SK-N-SH treated with all-trans-retinoic acid at 6 μM for 48 hours (cell line): ENCODE results near the gene PAAF1.

ENCODE experiments used
- ATAC-seq: fragments of 200-7000 bp; cut with Tn5 transposase; 3 replicates; pipeline ENCODE4 v1.9.1; 2020; ENCODE audit warnings: mild to moderate bottlenecking, moderate library complexity
- ARNTL ChIP-seq: fragments of 450-650 bp; formaldehyde crosslinking; IDR thresholded peaks from 2 replicates; pipeline ENCODE4 v1.5.0; 2020; ENCODE audit warnings: low read depth, mild to moderate bottlenecking, moderate library complexity, borderline replicate concordance
- BACH2 ChIP-seq: fragments of 250-450 bp; sonication (Bioruptor Pico); IDR thresholded peaks from 2 replicates; pipeline ENCODE4 v1.9.0; 2021; ENCODE audit warnings: mild to moderate bottlenecking, borderline replicate concordance
- CSDC2 ChIP-seq: fragments of 250-450 bp; sonication (Bioruptor Pico); IDR thresholded peaks from 2 replicates; pipeline ENCODE4 v1.5.0; 2020; ENCODE audit warnings: mild to moderate bottlenecking, moderate library complexity
- GLIS3 ChIP-seq: fragments of 250-450 bp; sonication (Bioruptor Pico); IDR thresholded peaks from 2 replicates; pipeline ENCODE4 v1.5.0; 2020; ENCODE audit warnings: mild to moderate bottlenecking, moderate library complexity
- ISL1 ChIP-seq: fragments of 250-450 bp; sonication (Bioruptor Pico); IDR thresholded peaks from 2 replicates; pipeline ENCODE4 v2.1.2; 2022; ENCODE audit warnings: mild to moderate bottlenecking, moderate library complexity
- OSR1 ChIP-seq: fragments of 250-450 bp; sonication (Bioruptor Pico); IDR thresholded peaks from 2 replicates; pipeline ENCODE4 v1.8.0; 2022; ENCODE audit warnings: moderate library complexity, mild to moderate bottlenecking, inconsistent platforms
- PPARA ChIP-seq: fragments of 250-450 bp; sonication (Bioruptor Pico); IDR thresholded peaks from 2 replicates; pipeline ENCODE4 v1.5.0; 2020; ENCODE audit warnings: mild to moderate bottlenecking, borderline replicate concordance
- RARB ChIP-seq: fragments of 250-450 bp; sonication (Bioruptor Pico); IDR thresholded peaks from 2 replicates; pipeline ENCODE4 v1.8.0; 2021; ENCODE audit warnings: mild to moderate bottlenecking, moderate library complexity
- SNAI2 ChIP-seq: fragments of 250-450 bp; sonication (Bioruptor Pico); IDR thresholded peaks from 2 replicates; pipeline ENCODE4 v1.5.0; 2020; ENCODE audit warnings: mild to moderate bottlenecking, moderate library complexity
- TCF4 ChIP-seq: fragments of 250-450 bp; sonication (Bioruptor Pico); IDR thresholded peaks from 2 replicates; pipeline ENCODE4 v1.8.0; 2021; ENCODE audit warnings: mild to moderate bottlenecking, moderate library complexity, borderline replicate concordance
- ZC3H10 ChIP-seq: fragments of 250-450 bp; sonication (Bioruptor Pico); IDR thresholded peaks from 2 replicates; pipeline ENCODE4 v1.5.1; 2021; ENCODE audit warnings: mild to moderate bottlenecking, moderate library complexity
- ZFP3 ChIP-seq: fragments of 250-450 bp; sonication (Bioruptor Pico); IDR thresholded peaks from 2 replicates; pipeline ENCODE4 v1.5.0; 2020; ENCODE audit warnings: mild to moderate bottlenecking, moderate library complexity
- ZFP30 ChIP-seq: fragments of 450-650 bp; formaldehyde crosslinking; IDR thresholded peaks from 2 replicates; pipeline ENCODE4 v1.5.0; 2022; ENCODE audit warnings: mild to moderate bottlenecking, moderate library complexity
- ZNF565 ChIP-seq: fragments of 450-650 bp; formaldehyde crosslinking; conservative IDR thresholded peaks from 2 replicates; pipeline ENCODE4 v1.5.0; 2020; ENCODE audit warnings: low read depth, mild to moderate bottlenecking, moderate library complexity
- ZNF70 ChIP-seq: fragments of 450-650 bp; formaldehyde crosslinking; IDR thresholded peaks from 2 replicates; pipeline ENCODE4 v1.5.0; 2020; ENCODE audit warnings: mild to moderate bottlenecking, moderate library complexity
- TF ChIP-seq, protein P1 (sequence below): fragments of 250-450 bp; sonication (Bioruptor Pico); IDR thresholded peaks from 2 replicates; pipeline ENCODE4 v1.5.1; 2021; ENCODE audit warnings: mild to moderate bottlenecking, moderate library complexity
- TF ChIP-seq, protein P2 (sequence below): fragments of 250-450 bp; sonication (Bioruptor Pico); IDR thresholded peaks from 2 replicates; pipeline ENCODE4 v1.5.0; 2020; ENCODE audit warnings: mild to moderate bottlenecking, moderate library complexity
- TF ChIP-seq, protein P3 (sequence below): fragments of 250-450 bp; sonication (Bioruptor Pico); IDR thresholded peaks from 2 replicates; pipeline ENCODE4 v1.5.1; 2020; ENCODE audit warnings: low read depth, mild to moderate bottlenecking, moderate library complexity

PAAF1 gene

DNA sequence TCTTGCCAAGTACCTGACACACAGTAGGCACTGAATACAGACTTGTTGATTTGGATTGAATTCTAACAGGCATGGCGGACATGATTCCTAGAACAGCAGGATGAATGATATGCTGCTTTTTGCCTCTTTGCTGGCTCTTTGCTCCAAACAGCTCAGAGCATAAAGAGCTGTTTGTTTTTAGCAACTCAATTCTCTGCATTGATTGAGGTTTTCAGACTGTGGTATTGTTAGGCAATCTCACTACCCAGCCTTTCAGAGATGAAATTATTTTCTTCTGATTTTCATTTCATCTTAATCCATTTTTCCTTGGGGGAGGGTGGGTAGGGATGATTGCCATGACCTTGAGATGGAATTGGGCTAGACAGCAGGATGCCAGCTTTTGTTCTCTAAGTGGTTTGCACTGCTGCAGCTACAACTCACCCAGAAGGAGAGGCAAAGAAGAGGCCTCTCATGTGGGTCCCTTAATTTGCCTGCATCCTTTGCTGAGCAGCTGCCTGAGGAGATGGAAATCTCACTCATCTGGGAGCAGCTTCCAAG is 20.7 kb upstream of the PAAF1 start:
- no peak for ATAC-seq
- TF ChIP-seq, protein P1, sequence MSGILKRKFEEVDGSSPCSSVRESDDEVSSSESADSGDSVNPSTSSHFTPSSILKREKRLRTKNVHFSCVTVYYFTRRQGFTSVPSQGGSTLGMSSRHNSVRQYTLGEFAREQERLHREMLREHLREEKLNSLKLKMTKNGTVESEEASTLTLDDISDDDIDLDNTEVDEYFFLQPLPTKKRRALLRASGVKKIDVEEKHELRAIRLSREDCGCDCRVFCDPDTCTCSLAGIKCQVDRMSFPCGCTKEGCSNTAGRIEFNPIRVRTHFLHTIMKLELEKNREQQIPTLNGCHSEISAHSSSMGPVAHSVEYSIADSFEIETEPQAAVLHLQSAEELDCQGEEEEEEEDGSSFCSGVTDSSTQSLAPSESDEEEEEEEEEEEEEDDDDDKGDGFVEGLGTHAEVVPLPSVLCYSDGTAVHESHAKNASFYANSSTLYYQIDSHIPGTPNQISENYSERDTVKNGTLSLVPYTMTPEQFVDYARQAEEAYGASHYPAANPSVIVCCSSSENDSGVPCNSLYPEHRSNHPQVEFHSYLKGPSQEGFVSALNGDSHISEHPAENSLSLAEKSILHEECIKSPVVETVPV = no peak
- no peak for TF ChIP-seq BACH2 (CRISPR knock-in tag)
- no peak for TF ChIP-seq ISL1
- no peak for TF ChIP-seq ARNTL (CRISPR knock-in tag)
- no peak for TF ChIP-seq GLIS3 (CRISPR knock-in tag)
- no peak for TF ChIP-seq ZFP3
- no peak for TF ChIP-seq RARB (CRISPR knock-in tag)
- TF ChIP-seq ZNF565 (CRISPR knock-in tag) = no peak
- TF ChIP-seq, protein P2, sequence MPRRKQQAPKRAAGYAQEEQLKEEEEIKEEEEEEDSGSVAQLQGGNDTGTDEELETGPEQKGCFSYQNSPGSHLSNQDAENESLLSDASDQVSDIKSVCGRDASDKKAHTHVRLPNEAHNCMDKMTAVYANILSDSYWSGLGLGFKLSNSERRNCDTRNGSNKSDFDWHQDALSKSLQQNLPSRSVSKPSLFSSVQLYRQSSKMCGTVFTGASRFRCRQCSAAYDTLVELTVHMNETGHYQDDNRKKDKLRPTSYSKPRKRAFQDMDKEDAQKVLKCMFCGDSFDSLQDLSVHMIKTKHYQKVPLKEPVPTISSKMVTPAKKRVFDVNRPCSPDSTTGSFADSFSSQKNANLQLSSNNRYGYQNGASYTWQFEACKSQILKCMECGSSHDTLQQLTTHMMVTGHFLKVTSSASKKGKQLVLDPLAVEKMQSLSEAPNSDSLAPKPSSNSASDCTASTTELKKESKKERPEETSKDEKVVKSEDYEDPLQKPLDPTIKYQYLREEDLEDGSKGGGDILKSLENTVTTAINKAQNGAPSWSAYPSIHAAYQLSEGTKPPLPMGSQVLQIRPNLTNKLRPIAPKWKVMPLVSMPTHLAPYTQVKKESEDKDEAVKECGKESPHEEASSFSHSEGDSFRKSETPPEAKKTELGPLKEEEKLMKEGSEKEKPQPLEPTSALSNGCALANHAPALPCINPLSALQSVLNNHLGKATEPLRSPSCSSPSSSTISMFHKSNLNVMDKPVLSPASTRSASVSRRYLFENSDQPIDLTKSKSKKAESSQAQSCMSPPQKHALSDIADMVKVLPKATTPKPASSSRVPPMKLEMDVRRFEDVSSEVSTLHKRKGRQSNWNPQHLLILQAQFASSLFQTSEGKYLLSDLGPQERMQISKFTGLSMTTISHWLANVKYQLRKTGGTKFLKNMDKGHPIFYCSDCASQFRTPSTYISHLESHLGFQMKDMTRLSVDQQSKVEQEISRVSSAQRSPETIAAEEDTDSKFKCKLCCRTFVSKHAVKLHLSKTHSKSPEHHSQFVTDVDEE (CRISPR knock-in tag) = no peak
- TF ChIP-seq, protein P3, sequence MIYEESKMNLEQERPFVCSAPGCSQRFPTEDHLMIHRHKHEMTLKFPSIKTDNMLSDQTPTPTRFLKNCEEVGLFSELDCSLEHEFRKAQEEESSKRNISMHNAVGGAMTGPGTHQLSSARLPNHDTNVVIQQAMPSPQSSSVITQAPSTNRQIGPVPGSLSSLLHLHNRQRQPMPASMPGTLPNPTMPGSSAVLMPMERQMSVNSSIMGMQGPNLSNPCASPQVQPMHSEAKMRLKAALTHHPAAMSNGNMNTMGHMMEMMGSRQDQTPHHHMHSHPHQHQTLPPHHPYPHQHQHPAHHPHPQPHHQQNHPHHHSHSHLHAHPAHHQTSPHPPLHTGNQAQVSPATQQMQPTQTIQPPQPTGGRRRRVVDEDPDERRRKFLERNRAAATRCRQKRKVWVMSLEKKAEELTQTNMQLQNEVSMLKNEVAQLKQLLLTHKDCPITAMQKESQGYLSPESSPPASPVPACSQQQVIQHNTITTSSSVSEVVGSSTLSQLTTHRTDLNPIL = no peak
- no peak for TF ChIP-seq PPARA (CRISPR knock-in tag)
- TF ChIP-seq ZC3H10 = no peak
- TF ChIP-seq, all 23 proteins: peak for 0

DNA sequence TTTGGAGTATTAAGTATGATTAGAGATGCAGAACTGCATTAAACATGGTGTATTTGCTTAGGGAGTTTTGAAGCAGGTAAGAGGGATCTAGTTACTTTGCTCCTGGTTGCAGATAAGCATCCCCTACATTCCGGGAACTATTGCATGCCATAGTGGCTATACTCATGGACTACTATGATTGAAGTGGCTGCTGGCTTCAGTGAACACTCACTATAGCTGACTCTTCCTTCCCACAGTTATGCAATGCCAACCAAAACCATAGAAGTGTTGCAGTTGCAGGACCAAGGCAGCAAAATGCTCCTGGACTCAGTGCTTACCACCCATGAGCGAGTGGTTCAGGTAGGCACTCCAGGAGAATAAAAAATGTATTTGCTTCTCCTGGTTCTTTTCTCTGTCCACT is 17.1 kb upstream of the PAAF1 start:
- TF ChIP-seq BACH2 (CRISPR knock-in tag) = no peak
- no peak for TF ChIP-seq ZNF565 (CRISPR knock-in tag)
- TF ChIP-seq OSR1 (CRISPR knock-in tag) = no peak
- no peak for TF ChIP-seq PPARA (CRISPR knock-in tag)
- no peak for TF ChIP-seq SNAI2 (CRISPR knock-in tag)
- TF ChIP-seq, protein P3 = no peak
- TF ChIP-seq CSDC2 (CRISPR knock-in tag) = no peak
- TF ChIP-seq TCF4 (CRISPR knock-in tag) = no peak
- no peak for TF ChIP-seq ARNTL (CRISPR knock-in tag)
- no peak for TF ChIP-seq ISL1
- no peak for TF ChIP-seq ZFP3
- no peak for ATAC-seq

DNA sequence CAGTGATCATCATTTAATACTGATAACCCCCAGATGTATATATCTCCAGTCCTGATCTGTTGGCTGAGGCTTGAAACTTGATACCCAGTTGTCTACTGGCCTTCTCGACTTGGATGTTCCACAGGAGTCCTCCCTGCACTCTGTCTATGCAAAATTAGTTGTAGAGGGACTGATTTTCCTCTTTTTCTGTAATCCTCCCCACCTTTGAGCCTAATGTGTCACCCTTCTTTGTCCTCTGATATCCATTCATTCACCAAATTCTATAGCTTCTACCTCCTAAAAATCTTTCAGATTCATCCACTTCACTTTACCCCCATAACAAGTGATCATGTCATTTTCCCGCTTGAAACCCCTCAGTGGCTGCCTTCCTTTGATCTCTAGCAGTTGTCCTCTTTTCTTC is 16.6 kb upstream of the PAAF1 start:
- ATAC-seq = peak; percentile 31; the same call in 1 of the 3 replicates
- TF ChIP-seq SNAI2 (CRISPR knock-in tag) = no peak
- TF ChIP-seq ZFP30 (CRISPR knock-in tag) = no peak
- no peak for TF ChIP-seq TCF4 (CRISPR knock-in tag)
- TF ChIP-seq BACH2 (CRISPR knock-in tag) = no peak
- TF ChIP-seq ARNTL (CRISPR knock-in tag) = no peak
- no peak for TF ChIP-seq CSDC2 (CRISPR knock-in tag)
- no peak for TF ChIP-seq ZNF565 (CRISPR knock-in tag)

DNA sequence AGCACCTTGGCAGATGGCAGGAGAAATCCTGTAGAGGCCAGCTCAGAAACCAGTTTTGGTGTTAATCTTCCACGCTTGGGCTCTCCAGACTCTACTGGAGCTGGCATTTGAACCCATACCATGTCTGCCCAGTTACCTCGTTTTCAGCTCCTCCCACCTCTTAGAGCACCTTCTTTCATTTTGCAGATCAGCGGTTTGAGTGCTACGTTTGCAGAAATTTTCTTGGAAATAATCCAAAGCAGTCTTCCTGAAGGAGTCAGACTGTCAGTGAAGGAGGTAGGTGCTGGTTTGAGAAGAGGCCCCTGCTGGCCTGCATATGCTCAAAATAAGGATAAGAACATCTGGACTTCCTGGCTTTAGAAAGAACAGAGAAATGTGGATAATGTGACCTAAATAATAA is 13.8 kb upstream of the PAAF1 start:
- no peak for ATAC-seq
- no peak for TF ChIP-seq ARNTL (CRISPR knock-in tag)
- no peak for TF ChIP-seq OSR1 (CRISPR knock-in tag)
- no peak for TF ChIP-seq ZNF70
- TF ChIP-seq, protein P3 = no peak
- TF ChIP-seq, all 23 proteins: peak for 0
